ENCODE measurements around the gene RPUSD4. TPM values are rescaled to one million over a fixed set of nuclear protein-coding genes. Genes with fewer than 3 reads are reported as not detected.

Gene RPUSD4
- total and polyA plus RNA-seq, 2 experiments from 2014 or later = 20.8 to 60.8 TPM

- no peak for TF ChIP-seq ETS1 (IDR thresholded peaks at IDR 0.05)
- no peak for TF ChIP-seq CTCF (conservative IDR thresholded peaks at IDR 0.05; ENCODE audit: low read depth in 2 of 2)
- no peak for TF ChIP-seq NANOG (IDR thresholded peaks at IDR 0.05; ENCODE audit: borderline replicate concordance)
- no peak for TF ChIP-seq CREB1 (CRISPR knock-in tag; IDR thresholded peaks at IDR 0.05; ENCODE audit: low read depth)
- TF ChIP-seq REST (IDR thresholded peaks at IDR 0.05; ENCODE audit: unreplicated experiment) = no peak
- no peak for TF ChIP-seq EZH2phosphoT487 (IDR thresholded peaks at IDR 0.05; ENCODE audit: unreplicated experiment)
These were observed 3.6 kb downstream of the RPUSD4 start (continued) for GRCh38 chr11:126207896-126208295.

- Mint-ChIP-seq H3K27ac (no peak overlapping the region), H3K4me3 (no peak overlapping the region), H3K9me3 (no peaks in the 10 kb centered on the region), H3K27me3 (ENCODE audit: insufficient read depth, low read depth, poor library complexity) (no peaks in the 10 kb centered on the region), H3K36me3 (ENCODE audit: low read depth) (peaks cover 86% of the 10 kb centered on the region), H3K4me1 (peaks cover 3% of the 10 kb centered on the region)
- Histone ChIP-seq H3K4me3 (no peak overlapping the region), H2AFZ (no peak overlapping the region), H3K4me1 (ENCODE audit: insufficient read depth) (0 out of 2 replicates have a peak, but pooled peaks cover 4% of the 10 kb centered on the region), H3K79me2 (replicated peaks; ENCODE audit: insufficient read depth) (peaks cover 14% of the 10 kb centered on the region), H3F3A (replicated peaks; ENCODE audit: low read depth) (no peaks in the 10 kb centered on the region; the same call in none of the 2 replicates), H3K36me3 (ENCODE audit: insufficient read depth) (peaks cover 87% of the 10 kb centered on the region), H4K20me1 (replicated peaks; ENCODE audit: insufficient read depth) (peaks cover 5% of the 10 kb centered on the region; the same call in 1 of the 2 replicates), H3K27me3 (ENCODE audit: insufficient read depth) (no peaks in the 10 kb centered on the region), H3K4me2 (no peak overlapping the region), H3K27ac (ENCODE audit: low read depth) (no peak overlapping the region), H3K9me2 (ENCODE audit: insufficient read depth) (no peaks in the 10 kb centered on the region)
- DNase-seq (ENCODE audit: low spot score) (no peak), ATAC-seq (no peak)
- no peak for TF ChIP-seq ZNF114 (CRISPR knock-in tag; IDR thresholded peaks at IDR 0.05)
- TF ChIP-seq JUNB (IDR thresholded peaks at IDR 0.05; ENCODE audit: unreplicated experiment) = no peak
- no peak for TF ChIP-seq ZNF462 (CRISPR knock-in tag; IDR thresholded peaks at IDR 0.05)
- TF ChIP-seq EZH2 (IDR thresholded peaks at IDR 0.05; ENCODE audit: low read depth, unreplicated experiment) = no peak
- TF ChIP-seq STAT1 (IDR thresholded peaks at IDR 0.05; ENCODE audit: unreplicated experiment) = no peak
These were observed 6.1 kb downstream of the RPUSD4 start for GRCh38 chr11:126205359-126205758.

All from GM23338 (cell line).